B cell (primary cell): Measurements from ENCODE around the gene ELFN2. TPM values are rescaled to one million over a fixed set of nuclear protein-coding genes. Genes with fewer than 3 reads are reported as not detected.

Experiments used
- ATAC-seq: fragments of 200-7000 bp; cut with Tn5 transposase; one replicate; pipeline ENCODE4 v1.10.0; 2021; ENCODE audit warnings: low read depth, mild to moderate bottlenecking, moderate number of reproducible peaks, moderate library complexity
- CTCF ChIA-PET: fragments of 350-600 bp; sonication (Branson Sonifier 250); formaldehyde crosslinking; loops from one replicate; lab custom pipeline; 2021; ENCODE audit warnings: antibody characterized with exemption, inconsistent platforms; lab: Charles Lee
- POLR2A ChIA-PET: fragments of 350-600 bp; sonication (Branson Sonifier 250); formaldehyde crosslinking; loops from one replicate; lab custom pipeline; 2021; ENCODE audit warnings: antibody characterized with exemption; lab: Charles Lee
- DNase-seq: peaks from one replicate; pipeline ENCODE4 v3.0.0; 2013
- H2AFZ ChIP-seq: 2 replicates; pipeline ENCODE4 v1.6.1; 2012; ENCODE audit warnings: mild to moderate bottlenecking, low read depth, low read length; ENCODE audit not compliant: insufficient read depth, poor library complexity, severe bottlenecking
- H3K27ac ChIP-seq, 2 donors: 1 replicate in 1 of 2; 2 replicates in 1 of 2; pipeline ENCODE4 v1.5.1; 2012 to 2013; ENCODE audit warnings: low read length in 2 of 2, mild to moderate bottlenecking in 2 of 2, moderate library complexity in 1 of 2
- H3K27me3 ChIP-seq, 4 experiments: fragments of 200-600 bp in 1 of 4; sonication (generic) in 1 of 4; replicated peaks in 1 of 4; 1 replicate in 2 of 4; 2 replicates in 2 of 4; pipeline versions ENCODE4 v1.6.1 to v1.7.0; 2013 to 2016; ENCODE audit warnings: low read length in 3 of 4, mild to moderate bottlenecking in 2 of 4, mixed read lengths in 1 of 4, moderate library complexity in 1 of 4; ENCODE audit not compliant: insufficient read depth in 4 of 4, control insufficient read depth in 3 of 4; ENCODE audit errors: control extremely low read depth in 1 of 4
- H3K36me3 ChIP-seq, 2 experiments: replicated peaks in 1 of 2; 1 replicate in 1 of 2; 2 replicates in 1 of 2; pipeline versions ENCODE4 v1.6.1 to v1.7.1; 2013; ENCODE audit warnings: low read length in 1 of 2; ENCODE audit not compliant: insufficient read depth in 2 of 2, control insufficient read depth in 1 of 2; ENCODE audit errors: control extremely low read depth in 1 of 2, extremely low read depth in 1 of 2
- H3K4me1 ChIP-seq, 2 donors: fragments of 200-600 bp in 1 of 2; sonication (generic) in 1 of 2; 1 replicate in 1 of 2; 2 replicates in 1 of 2; pipeline versions ENCODE4 v1.5.1 to v1.6.1; 2013 to 2017; ENCODE audit warnings: low read length in 2 of 2; ENCODE audit not compliant: control insufficient read depth in 2 of 2, insufficient read depth in 2 of 2
- H3K4me2 ChIP-seq: replicated peaks from 2 replicates; pipeline ENCODE3; 2012; ENCODE audit warnings: mild to moderate bottlenecking, low read depth, low read length; ENCODE audit not compliant: poor library complexity, severe bottlenecking
- H3K4me3 ChIP-seq, 5 experiments: fragments of 200-600 bp in 1 of 5; sonication (generic) in 1 of 5; 1 replicate in 3 of 5; 2 replicates in 2 of 5; pipeline versions ENCODE4 v1.5.1 to v1.7.0; 2011 to 2016; ENCODE audit warnings: low read length in 4 of 5, mild to moderate bottlenecking in 4 of 5, low read depth in 2 of 5, control low read depth in 1 of 5, moderate library complexity in 1 of 5; ENCODE audit not compliant: insufficient read depth in 1 of 5; ENCODE audit errors: control extremely low read depth in 1 of 5, extremely low read depth in 1 of 5
- H3K79me2 ChIP-seq: fragments of 200-600 bp; sonication (generic); one replicate; pipeline ENCODE4 v1.6.0; 2016; ENCODE audit warnings: low read length; ENCODE audit not compliant: control insufficient read depth, insufficient read depth
- H3K9ac ChIP-seq: fragments of 200-600 bp; sonication (generic); 2 replicates; pipeline ENCODE4 v1.6.1; 2017; ENCODE audit warnings: mild to moderate bottlenecking, low read length, moderate library complexity
- H3K9me3 ChIP-seq, 3 donors: one replicate each; pipeline versions ENCODE4 v1.6.1 to v1.7.1; 2013; ENCODE audit warnings: low read length in 2 of 3; ENCODE audit not compliant: control insufficient read depth in 2 of 3, insufficient read depth in 1 of 3; ENCODE audit errors: control extremely low read depth in 1 of 3
- H4K20me1 ChIP-seq: 2 replicates; pipeline ENCODE4 v1.6.0; 2012; ENCODE audit warnings: mild to moderate bottlenecking, low read length; ENCODE audit not compliant: insufficient read depth, control insufficient read depth, poor library complexity, severe bottlenecking
- H3K27ac Mint-ChIP-seq: one replicate; pipeline ENCODE4 v1.8.0; 2021; ENCODE audit warnings: mixed read lengths
- H3K27me3 Mint-ChIP-seq: one replicate; pipeline ENCODE4 v1.8.0; 2021; ENCODE audit warnings: mixed read lengths
- H3K4me1 Mint-ChIP-seq: one replicate; pipeline ENCODE4 v1.8.0; 2021; ENCODE audit warnings: mixed read lengths
- H3K4me3 Mint-ChIP-seq: one replicate; pipeline ENCODE4 v1.8.0; 2021; ENCODE audit warnings: mixed read lengths
- H3K9me3 Mint-ChIP-seq: one replicate; pipeline ENCODE4 v1.8.0; 2022; ENCODE audit warnings: mixed read lengths; ENCODE audit not compliant: insufficient read depth
- EZH2 ChIP-seq: IDR thresholded peaks from 2 replicates; pipeline ENCODE4 v1.6.1; 2012; ENCODE audit warnings: borderline replicate concordance, low read depth, mild to moderate bottlenecking, moderate library complexity, low read length; ENCODE audit not compliant: insufficient read depth, poor library complexity, severe bottlenecking
- WGBS: methylation state at CpG from one replicate; pipeline ENCODE4 v1.1.5; 2013; ENCODE audit warnings: missing lambda C conversion rate; ENCODE audit not compliant: insufficient coverage; 5-methylcytosine and 5-hydroxymethylcytosine counted together
- intact Hi-C: fragments of 100-400 bp; cut with micrococcal nuclease; formaldehyde crosslinking; loops from one replicate; pipeline ENCODE4 v1.10.0; 2022
- polyA plus RNA-seq: library from polyadenylated mRNA; depleted of rRNA; stranded (reverse); fragments of >200 nt; gene quantifications from 2 replicates; pipeline ENCODE4 v1.2.3, GENCODE V29; 2012
- total RNA-seq, 2 donors: library from RNA; stranded (reverse); fragments of 120-200 nt in 1 of 2; gene quantifications; 1 replicate in 1 of 2; 2 replicates in 1 of 2; pipeline versions ENCODE4 v1.2.3 to v1.2.4, GENCODE V29; 2013 to 2022
- TF ChIP-seq, protein P1 (sequence below): fragments of 200-600 bp; IDR thresholded peaks from one replicate; pipeline ENCODE4 v1.8.0; 2022; ENCODE audit warnings: antibody characterized with exemption, mild to moderate bottlenecking

Gene ELFN2
- total and polyA plus RNA-seq, 2 donors (not counting 1 experiment from before 2014, with no cell fraction given) = 0.07 to 0.12 TPM

DNA sequence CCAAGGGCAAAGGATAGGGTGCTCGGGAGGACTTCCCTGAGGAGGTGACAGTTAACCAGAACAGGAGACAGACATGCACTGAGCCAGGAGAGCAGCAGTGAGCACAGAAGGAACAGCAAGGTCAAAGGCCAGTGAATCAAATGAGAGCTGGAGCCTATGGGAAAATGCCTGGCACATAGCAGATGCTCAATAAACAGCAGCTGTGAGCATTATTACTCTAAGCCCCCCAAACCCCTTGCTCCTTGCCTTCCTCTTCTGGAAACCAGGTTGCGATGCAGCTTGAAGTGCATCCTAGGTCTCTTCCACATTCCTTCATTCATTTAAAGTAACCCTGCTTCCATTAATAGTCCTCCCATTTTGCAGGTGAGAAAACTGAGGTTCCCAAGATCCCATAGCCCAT lies 13.0 kb downstream of the ELFN2 start:
- no peak overlapping the region for H3K27ac Mint-ChIP-seq
- no peak for ATAC-seq
- H3K27me3 ChIP-seq = peaks cover 0 to 50% (median 13%) of the 10 kb centered on the region in 4 experiments
- H3K79me2 ChIP-seq = no peaks in the 10 kb centered on the region
- intact Hi-C loops = no loop called here
- H3K4me1 ChIP-seq = peaks cover 11 to 24% of the 10 kb centered on the region in 2 donors
- no peak overlapping the region for H3K27ac ChIP-seq
- H3K9me3 ChIP-seq = peaks cover 0 to 3% (median 0%) of the 10 kb centered on the region in 3 donors
- H3K9ac ChIP-seq = no peak overlapping the region
- ChIA-PET POLR2A (no interaction called here), CTCF (no interaction called here)
- H3K4me3 ChIP-seq = no peak overlapping the region
- H3K27me3 Mint-ChIP-seq = peaks cover 54% of the 10 kb centered on the region
- no peaks in the 10 kb centered on the region for H3K36me3 ChIP-seq
- no peaks in the 10 kb centered on the region for H4K20me1 ChIP-seq
- H3K4me2 ChIP-seq = no peak overlapping the region
- no peak for DNase-seq
- H3K4me1 Mint-ChIP-seq = peaks cover 20% of the 10 kb centered on the region
- H3K4me3 Mint-ChIP-seq = no peak overlapping the region
- 95% methylated on average over 2 of the region's 2 CpGs for WGBS
- TF ChIP-seq, protein P1, sequence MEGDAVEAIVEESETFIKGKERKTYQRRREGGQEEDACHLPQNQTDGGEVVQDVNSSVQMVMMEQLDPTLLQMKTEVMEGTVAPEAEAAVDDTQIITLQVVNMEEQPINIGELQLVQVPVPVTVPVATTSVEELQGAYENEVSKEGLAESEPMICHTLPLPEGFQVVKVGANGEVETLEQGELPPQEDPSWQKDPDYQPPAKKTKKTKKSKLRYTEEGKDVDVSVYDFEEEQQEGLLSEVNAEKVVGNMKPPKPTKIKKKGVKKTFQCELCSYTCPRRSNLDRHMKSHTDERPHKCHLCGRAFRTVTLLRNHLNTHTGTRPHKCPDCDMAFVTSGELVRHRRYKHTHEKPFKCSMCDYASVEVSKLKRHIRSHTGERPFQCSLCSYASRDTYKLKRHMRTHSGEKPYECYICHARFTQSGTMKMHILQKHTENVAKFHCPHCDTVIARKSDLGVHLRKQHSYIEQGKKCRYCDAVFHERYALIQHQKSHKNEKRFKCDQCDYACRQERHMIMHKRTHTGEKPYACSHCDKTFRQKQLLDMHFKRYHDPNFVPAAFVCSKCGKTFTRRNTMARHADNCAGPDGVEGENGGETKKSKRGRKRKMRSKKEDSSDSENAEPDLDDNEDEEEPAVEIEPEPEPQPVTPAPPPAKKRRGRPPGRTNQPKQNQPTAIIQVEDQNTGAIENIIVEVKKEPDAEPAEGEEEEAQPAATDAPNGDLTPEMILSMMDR = no peak
- TF ChIP-seq EZH2 = no peak
- no peak overlapping the region for H2AFZ ChIP-seq
- no peaks in the 10 kb centered on the region for H3K9me3 Mint-ChIP-seq

DNA sequence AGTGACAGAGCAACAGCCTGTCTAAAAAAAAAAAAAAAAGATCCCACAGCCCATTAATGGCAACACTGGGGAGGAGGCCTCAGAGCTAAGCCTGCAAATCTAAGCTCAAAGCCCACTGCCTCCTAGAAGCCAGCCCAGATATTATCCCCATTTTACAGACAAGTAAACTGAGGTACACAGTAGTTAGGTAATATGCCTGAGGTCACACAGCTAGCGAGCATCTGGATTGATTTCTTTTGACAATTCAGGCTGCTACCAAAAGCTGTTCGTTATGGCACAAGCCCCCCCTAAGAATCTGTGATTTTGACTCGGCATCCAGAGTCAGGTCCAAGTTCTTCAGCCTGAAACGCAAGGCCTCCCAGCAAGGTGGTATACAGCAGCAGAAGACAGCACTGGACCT lies 13.7 kb downstream of the ELFN2 start:
- Histone ChIP-seq H3K27ac (no peak overlapping the region), H3K9me3 (peaks cover 0 to 3% (median 0%) of the 10 kb centered on the region in 3 donors), H2AFZ (no peak overlapping the region), H3K4me2 (no peak overlapping the region), H3K9ac (no peak overlapping the region), H3K36me3 (no peaks in the 10 kb centered on the region), H3K4me3 (no peak overlapping the region), H3K4me1 (peaks cover 12 to 24% of the 10 kb centered on the region in 2 donors), H4K20me1 (no peaks in the 10 kb centered on the region), H3K27me3 (peaks cover 0 to 43% (median 13%) of the 10 kb centered on the region in 4 experiments), H3K79me2 (no peaks in the 10 kb centered on the region)
- TF ChIP-seq, protein P1 = no peak
- TF ChIP-seq EZH2 = no peak
- Mint-ChIP-seq H3K4me3 (no peak overlapping the region), H3K27ac (no peak overlapping the region), H3K27me3 (peaks cover 47% of the 10 kb centered on the region), H3K9me3 (no peaks in the 10 kb centered on the region), H3K4me1 (peaks cover 19% of the 10 kb centered on the region)
- ChIA-PET POLR2A (no interaction called here), CTCF (interaction anchor here (1.0 kb wide), 1 partner anchor 153 kb away, joined by 3 read pairs; no protein-coding TSS in a partner anchor)
- ATAC-seq = no peak
- no peak for DNase-seq
- intact Hi-C loops = no loop called here
- 83% methylated on average over 4 of the region's 4 CpGs for WGBS
